ENCODE data around the gene AFAP1L2.

DNA sequence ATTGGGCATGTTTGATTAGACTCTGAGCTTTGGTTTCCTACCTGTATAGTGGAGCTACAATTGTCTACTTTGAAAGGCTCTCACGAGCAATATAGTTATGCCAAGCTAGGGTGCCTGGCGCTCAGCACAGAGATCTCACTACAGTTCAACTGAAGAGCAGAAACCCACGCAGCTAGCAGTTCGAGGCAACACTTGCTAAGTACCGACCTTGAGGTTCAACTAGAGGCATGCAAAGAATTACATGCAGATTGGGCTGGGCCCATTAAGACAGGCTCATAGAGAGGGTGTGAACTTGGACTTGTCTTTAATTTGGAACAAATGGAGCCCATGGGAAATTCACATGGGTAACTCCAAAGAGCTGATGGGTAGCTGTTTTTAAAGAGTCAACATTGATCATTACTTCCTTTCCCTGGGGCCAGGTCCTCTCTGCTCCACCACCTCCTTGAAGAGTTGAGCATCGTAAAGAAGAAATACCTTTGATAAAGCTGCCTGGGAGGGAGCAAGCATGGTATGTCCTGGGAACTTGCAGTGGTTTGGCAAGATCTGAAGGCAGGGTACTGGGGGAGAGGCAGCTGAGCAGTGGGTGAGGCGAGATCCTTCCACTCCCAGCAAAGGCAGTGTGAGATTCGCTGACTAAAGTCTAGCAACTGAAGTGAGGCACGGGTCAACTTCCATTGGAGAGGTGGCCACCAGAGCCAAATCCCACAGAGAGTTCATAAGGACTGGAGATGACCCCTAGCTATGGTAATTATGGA is 25.5 kb upstream of the AFAP1L2 start:
- TF ChIP-seq, protein P1, sequence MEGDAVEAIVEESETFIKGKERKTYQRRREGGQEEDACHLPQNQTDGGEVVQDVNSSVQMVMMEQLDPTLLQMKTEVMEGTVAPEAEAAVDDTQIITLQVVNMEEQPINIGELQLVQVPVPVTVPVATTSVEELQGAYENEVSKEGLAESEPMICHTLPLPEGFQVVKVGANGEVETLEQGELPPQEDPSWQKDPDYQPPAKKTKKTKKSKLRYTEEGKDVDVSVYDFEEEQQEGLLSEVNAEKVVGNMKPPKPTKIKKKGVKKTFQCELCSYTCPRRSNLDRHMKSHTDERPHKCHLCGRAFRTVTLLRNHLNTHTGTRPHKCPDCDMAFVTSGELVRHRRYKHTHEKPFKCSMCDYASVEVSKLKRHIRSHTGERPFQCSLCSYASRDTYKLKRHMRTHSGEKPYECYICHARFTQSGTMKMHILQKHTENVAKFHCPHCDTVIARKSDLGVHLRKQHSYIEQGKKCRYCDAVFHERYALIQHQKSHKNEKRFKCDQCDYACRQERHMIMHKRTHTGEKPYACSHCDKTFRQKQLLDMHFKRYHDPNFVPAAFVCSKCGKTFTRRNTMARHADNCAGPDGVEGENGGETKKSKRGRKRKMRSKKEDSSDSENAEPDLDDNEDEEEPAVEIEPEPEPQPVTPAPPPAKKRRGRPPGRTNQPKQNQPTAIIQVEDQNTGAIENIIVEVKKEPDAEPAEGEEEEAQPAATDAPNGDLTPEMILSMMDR (conservative IDR thresholded peaks at IDR 0.05; ENCODE audit: low read length) = no peak
- TF ChIP-seq EZH2phosphoT487 (IDR thresholded peaks at IDR 0.05; ENCODE audit: borderline replicate concordance) = no peak
